ENCODE data around the gene ICA1. TPM values are rescaled to one million over a fixed set of nuclear protein-coding genes. Genes with fewer than 3 reads are reported as not detected.

Gene ICA1
- total and polyA plus RNA-seq, 10 donors = 9.6 to 45.7 (median 27.0) TPM

- H3K4me3 ChIP-seq = no peak overlapping the region
- H3K27me3 ChIP-seq (replicated peaks in 1 of 7) = no peaks in the 10 kb centered on the region
- 70 to 88% (median 86%) methylated on average over 12 of the region's 12 CpGs for WGBS, 5 donors
- intact Hi-C loops (cut with DNase I; ENCODE audit: low total_unique reads) = no loop called here
- no peaks in the 10 kb centered on the region for H3K9me3 ChIP-seq
- H3K27ac ChIP-seq = no peak overlapping the region
- H3K4me1 ChIP-seq = peaks cover 19 to 54% (median 35%) of the 10 kb centered on the region in 6 donors
- peaks cover 0 to 7% (median 0%) of the 10 kb centered on the region in 6 donors for H3K36me3 ChIP-seq
- no peak for DNase-seq
- TF ChIP-seq POLR2A (IDR thresholded peaks at IDR 0.05) (no peak), POLR2AphosphoS5 (IDR thresholded peaks at IDR 0.05) (no peak), CTCF (IDR thresholded peaks at IDR 0.05 in 8 of 11, conservative IDR thresholded peaks at IDR 0.05 in 3 of 11) (no peak)
Measured at GRCh38 chr7:8146106-8146787, 115.7 kb downstream of the ICA1 start.

GRCh38 chr7:8144856-8145255, 117.1 kb downstream of the ICA1 start:
- Histone ChIP-seq H3K4me3 (no peak overlapping the region), H3K27me3 (replicated peaks in 1 of 7) (no peaks in the 10 kb centered on the region), H3K27ac (peak overlapping the region in 1 of 8 donors; percentile 23), H3K36me3 (peaks cover 0 to 19% (median 0%) of the 10 kb centered on the region in 6 donors), H3K4me1 (peaks cover 13 to 44% (median 26%) of the 10 kb centered on the region in 6 donors), H3K9me3 (no peaks in the 10 kb centered on the region)
- WGBS, 5 donors = 91 to 97% (median 95%) methylated on average over 4 of the region's 4 CpGs
- TF ChIP-seq CTCF (IDR thresholded peaks at IDR 0.05 in 8 of 11, conservative IDR thresholded peaks at IDR 0.05 in 3 of 11) = no peak
- DNase-seq = no peak
- intact Hi-C loops (cut with DNase I; ENCODE audit: low total_unique reads) = no loop called here

GRCh38 chr7:8143151-8143874, 118.7 kb downstream of the ICA1 start:
- 54 to 78% (median 67%) methylated on average over 6 of the region's 6 CpGs for WGBS, 5 donors
- intact Hi-C loops (cut with DNase I; ENCODE audit: low total_unique reads) = no loop called here
- no peak for DNase-seq

More at GRCh38 chr7:8143151-8143874, 118.7 kb downstream of the ICA1 start:
- H3K36me3 ChIP-seq = peaks cover 0 to 19% (median 0%) of the 10 kb centered on the region in 6 donors
- no peaks in the 10 kb centered on the region for H3K9me3 ChIP-seq
- H3K4me1 ChIP-seq = peaks cover 0 to 29% (median 11%) of the 10 kb centered on the region in 6 donors
- no peak for TF ChIP-seq CTCF (IDR thresholded peaks at IDR 0.05 in 8 of 11, conservative IDR thresholded peaks at IDR 0.05 in 3 of 11)
- no peak for TF ChIP-seq POLR2AphosphoS5 (IDR thresholded peaks at IDR 0.05)
- no peak for TF ChIP-seq POLR2A (IDR thresholded peaks at IDR 0.05)
- H3K4me3 ChIP-seq = peak overlapping the region in 1 of 8 donors; percentile 1
- H3K27ac ChIP-seq = peak overlapping the region in 5 of 8 donors; percentile 11 to 55 (median 52)
- H3K27me3 ChIP-seq (replicated peaks in 1 of 7) = no peaks in the 10 kb centered on the region

Measured in spleen (tissue), 11 donors.